Glomerular visceral epithelial cell (primary cell): ENCODE results near the gene GTF2F2.

ENCODE experiments used
- DNase-seq: peaks from one replicate; pipeline ENCODE4 v3.0.0-alpha.2; 2016; ENCODE audit errors: extremely low spot score

GTF2F2 gene

DNA sequence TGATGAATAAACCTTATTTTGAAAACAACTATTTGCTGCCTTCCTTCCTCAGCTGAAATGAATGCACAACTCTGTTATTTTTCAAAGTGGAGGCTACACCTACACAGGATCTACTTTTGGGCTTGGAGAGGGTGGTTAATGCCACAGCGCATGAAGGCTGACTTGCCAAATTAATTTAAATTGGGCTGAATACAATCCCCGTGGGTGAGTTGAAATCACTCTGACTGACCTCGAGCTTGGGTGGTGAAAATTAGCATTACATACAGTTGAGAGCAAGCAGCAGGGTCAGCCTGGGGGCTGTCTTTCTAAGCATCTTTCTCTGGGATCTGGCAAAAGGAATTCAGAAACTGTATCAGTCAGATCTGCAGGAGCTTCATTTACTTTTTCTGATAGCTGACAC lies 182.2 kb downstream of the GTF2F2 start:
- no peak for DNase-seq

GRCh38 chr13:45303026-45303425 lies 182.7 kb downstream of the GTF2F2 start:
- no peak for DNase-seq

DNA sequence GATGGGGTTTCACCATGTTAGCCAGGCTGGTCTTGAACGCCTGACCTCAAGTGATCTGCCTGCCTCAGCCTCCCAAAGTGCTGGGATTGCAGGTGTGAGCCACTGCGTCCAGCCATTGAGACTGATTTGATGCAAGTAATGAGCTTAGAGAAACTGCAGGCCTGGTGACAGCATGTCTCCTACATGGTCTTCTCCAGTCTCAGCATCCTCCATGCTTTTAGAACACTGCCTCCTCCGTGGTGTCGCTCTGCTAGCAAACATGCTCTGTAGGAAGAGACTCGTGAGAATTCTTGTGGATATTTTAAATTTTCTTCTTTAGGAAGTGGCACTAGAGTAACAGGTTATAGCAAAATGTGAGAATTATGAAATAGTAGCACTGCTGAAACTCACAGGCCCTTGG lies 183.6 kb downstream of the GTF2F2 start:
- no peak for DNase-seq

DNA sequence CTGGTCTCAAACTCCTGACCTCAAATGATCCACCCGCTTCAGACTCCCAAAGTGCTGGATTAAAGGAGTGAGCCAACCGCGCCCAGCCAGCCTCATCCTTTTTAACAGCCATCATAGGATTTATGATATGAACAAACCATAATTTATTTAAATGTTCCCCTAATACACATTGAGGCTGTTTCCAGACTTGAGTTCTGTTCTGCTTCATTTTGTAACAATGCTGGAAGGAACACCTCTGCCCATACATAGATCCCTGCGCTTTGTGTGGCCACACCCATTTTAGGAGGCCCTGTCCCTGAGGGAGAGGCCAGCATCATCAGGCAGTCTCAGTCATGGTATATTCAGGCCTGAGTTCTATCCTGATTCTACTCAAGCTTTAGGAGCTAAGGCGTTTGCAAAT lies 184.8 kb downstream of the GTF2F2 start:
- no peak for DNase-seq

DNA sequence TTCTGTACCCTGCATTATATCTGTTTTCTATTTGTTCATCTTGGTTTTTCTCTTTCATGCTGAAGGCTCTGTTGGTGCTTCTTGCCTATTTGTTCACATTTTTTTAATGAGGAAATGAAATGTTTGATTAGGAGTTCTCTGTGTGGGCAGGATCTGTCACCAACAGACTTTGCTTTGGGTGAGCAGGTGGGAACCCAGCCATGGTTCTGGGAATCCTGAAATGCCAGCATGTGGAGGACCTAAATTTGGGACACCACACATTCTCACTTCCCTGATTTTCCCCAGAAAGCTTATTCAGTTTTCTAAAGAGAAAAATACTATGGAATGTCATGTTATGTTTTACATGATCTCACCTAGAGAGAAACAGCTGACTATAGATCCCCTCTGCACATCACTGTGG lies 186.7 kb downstream of the GTF2F2 start:
- no peak for DNase-seq

DNA sequence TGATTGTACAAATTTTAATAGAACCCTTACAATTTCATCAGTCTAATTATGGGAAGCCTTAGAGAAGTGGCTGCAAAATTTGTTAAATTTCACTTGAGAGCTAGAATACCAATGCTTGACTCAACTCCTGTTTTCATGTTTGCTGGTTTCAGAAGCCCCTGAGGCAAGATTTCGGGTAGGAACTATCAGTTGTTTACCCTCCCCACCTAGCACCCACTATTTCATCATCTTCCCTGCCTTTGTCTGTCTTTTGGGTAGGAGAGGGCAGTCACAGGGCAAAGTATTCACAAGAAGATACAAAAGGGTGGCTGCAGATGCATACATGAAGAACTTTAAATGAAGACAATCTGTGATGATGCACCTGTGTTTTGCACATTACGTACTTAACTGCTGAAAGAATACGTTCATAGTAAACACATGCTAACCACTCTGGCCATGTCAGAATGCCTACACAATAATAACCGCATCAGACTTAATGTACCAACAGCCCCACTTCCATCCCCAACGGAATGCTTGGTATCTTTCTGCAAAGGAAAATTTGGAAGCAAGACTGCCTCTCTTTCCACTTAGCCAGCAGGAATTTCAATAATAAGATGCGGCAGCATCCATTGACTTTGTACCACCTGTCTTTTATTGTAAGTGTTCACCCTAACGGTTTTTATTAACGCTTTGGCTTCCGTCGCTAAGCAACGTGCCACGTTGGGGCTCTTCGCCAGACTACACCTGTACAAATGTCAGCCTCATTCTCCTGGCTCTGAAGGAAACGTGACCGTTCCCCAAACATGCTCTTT lies 190.2 kb downstream of the GTF2F2 start:
- no peak for DNase-seq

DNA sequence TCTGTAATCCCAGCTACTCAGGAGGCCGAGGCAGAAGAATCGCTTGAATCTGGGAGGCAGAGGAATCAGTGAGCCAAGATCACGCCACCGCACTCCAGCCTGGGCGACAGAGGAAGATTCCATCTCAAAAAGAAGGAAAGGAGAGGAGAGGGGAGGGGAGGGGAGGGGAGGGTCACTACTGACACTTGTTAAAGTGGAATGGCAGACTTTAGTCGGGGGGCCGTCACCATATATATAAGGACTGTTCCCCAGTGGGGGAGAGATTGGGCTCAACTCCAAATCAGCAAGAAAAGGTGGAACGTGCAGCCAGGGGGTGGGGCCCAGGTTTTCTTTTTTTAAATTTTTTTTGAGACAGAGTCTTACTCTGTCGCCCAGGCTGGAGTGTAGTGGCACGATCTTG lies 194.5 kb downstream of the GTF2F2 start:
- no peak for DNase-seq

- no peak for DNase-seq
Observed at GRCh38 chr13:45315520-45316167, 195.3 kb downstream of the GTF2F2 start.

DNA sequence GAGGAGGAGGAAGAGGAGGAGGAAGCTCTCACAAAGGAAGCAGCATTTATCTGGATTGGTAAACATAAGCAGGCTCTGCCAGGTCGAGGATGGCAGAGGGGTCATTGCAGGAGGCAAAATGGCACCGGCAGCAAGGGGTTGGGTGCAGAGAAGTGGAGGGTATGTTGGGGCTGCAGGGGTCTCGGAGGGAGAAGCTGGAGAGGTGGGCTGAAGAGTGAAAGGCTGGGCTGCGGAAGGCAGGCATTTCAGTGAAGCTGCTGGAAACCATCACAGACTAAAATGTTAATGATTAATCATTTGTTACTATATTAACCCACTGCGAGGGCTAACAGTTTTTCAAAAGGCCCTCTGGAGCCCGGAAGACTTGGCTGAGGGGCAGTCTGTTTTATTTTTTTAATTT lies 196.0 kb downstream of the GTF2F2 start:
- peak; percentile 37 for DNase-seq

DNA sequence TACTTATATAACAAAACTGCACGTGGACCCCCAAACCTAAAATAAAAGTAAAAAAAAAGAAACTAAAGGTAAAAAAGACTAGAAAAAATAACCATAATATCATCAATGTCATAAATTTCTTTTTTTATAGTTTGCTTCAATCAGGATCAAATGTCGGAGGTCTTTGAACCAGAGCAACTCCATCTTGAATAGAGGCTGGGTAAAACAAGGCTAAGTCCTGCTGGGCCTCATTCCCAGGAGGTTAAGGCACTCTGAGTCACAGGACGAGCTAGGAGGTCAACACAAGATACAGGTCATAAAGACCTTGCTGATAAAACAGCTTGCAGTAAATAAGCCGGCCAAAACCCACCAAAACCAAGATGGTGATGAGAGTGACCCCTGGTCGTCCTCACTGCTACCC lies 196.7 kb downstream of the GTF2F2 start:
- DNase-seq = no peak

DNA sequence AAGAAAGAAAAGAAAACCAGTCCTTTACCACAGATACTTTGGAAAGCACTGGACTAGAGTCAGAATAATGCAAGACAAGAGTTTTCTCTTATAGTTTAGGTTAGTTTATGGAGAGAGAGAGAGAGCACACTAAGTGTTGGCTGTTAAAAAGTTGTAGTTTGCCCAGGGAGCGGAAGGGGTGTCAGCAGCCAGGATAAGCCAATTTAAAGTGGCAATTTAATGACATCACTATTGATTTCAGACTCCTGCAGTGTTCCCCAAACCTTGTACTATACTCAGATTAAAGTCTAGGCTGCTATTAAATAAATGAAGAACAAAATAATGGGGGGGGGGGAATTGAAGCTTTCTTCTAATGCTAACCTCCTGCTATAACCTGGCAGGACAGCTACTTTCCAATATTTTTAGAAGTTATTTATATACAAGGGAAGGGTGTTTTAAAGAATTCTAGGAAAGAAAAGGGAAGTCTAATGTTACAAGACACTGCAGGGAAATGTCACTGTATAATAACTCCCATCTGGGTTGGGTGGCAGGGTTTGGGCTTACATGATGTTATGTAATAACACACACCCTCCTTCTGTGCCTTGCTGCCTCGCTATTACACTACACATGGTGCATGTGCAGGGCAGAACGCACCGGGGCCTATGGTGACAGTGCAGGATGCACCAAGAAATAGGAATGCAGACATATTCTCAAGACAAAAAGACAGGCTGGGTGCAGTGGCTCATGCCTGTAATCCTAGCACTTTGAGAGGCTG lies 200.7 kb downstream of the GTF2F2 start:
- DNase-seq = no peak

GRCh38 chr13:45325806-45326205 lies 205.5 kb downstream of the GTF2F2 start:
- DNase-seq = peak; percentile 74

- DNase-seq = no peak
Observed at GRCh38 chr13:45327253-45327955, 207.1 kb downstream of the GTF2F2 start.

DNA sequence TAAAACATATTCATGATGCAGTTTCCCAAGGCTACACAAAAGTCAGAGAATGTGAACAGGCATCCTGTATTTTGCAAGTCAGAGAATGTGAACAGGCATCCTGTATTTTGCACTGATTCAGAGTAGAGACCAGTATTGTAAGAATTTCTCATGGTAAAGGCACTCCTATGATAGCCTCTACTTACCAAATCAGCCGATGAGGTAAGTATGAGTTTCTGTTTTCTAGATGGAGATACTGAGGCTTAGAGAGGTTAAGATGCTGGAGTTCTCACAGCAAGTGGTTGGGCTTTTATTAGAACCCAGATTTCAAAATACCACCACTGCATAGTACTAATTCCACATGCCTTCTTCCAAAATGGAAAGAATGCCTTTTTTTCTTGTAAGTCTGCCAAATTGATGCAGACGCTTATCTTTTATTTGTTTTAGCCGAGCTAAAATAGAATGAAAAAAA lies 208.4 kb downstream of the GTF2F2 start:
- DNase-seq = no peak

DNA sequence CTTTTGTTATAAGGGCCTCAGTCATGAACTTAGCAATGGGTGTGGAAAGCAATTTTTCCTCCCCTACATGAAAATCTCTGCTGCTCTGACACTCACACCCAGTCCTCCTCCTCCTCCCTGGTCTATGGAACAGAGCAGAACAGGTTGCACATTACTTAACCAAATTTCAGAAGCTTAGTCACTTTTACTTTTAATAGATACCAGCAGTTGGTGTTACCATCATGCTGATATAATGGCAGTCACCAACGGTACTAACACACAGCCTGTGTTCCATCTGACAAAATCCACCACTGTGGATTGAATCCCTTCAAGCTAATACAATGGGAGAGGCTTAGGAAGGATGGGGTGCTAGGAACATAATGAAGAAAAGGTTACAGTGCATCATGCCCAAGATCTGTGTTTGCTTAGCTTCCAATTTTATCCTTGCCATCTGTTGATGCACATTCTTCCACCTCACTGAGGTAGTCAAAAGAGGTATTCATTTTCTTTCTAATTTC lies 210.9 kb downstream of the GTF2F2 start:
- no peak for DNase-seq

DNA sequence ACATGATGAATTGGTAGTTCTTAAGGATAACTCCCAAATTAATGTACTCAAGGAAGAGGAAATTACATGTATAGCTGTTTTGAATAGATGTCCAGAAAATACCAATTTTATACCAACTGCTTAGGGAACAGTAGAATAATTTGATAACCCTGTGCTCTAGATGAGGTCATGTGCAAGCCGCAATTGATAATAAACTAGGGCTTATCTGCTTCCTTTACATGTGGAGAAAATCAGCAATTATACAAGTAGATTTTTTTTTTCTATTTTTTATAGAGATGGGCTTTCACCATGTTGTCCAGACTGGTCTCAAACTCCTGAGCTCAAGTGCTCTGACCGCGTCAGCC lies 211.4 kb downstream of the GTF2F2 start:
- DNase-seq = no peak

GRCh38 chr13:45332036-45332830 lies 211.9 kb downstream of the GTF2F2 start:
- peak; percentile 77 for DNase-seq

- no peak for DNase-seq
Observed at GRCh38 chr13:45332831-45333219, 212.5 kb downstream of the GTF2F2 start.

DNA sequence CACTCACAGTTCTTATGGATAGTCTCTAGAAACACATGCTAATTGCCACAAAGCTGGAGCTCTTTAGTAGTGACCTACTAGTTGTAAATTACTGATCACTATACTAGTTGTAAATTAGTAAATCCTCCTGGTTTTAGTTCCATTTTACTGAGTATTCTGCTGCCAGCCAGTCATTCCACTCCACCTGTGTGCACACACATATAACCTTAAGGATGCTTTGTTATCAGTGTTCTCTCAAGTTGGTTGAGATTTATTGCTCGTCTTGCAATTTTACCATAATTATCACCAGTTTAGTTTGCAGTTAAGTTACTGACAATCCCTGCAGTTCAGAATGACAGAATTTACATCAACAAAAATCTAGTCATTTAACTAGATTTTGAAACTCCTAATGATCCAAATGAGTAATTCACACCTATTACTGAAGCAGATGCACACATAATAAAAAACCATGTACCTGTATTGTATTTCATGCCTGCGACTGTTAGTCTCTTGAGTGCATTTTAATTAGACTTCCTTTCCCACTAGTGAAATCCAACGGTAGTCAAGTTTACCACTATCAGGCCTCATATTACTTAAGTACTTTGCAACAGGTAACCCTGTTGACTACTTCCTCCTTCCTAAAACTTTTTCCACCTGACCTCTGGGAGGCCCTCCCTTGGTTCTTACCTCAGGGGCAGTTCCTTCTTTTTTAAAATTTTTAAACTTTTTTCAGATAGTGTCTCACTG lies 213.1 kb downstream of the GTF2F2 start:
- DNase-seq = no peak
